Thoracic aorta (tissue), 2 donors: Measurements from ENCODE around the gene MTHFD1L. TPM values are rescaled to one million over a fixed set of nuclear protein-coding genes. Genes with fewer than 3 reads are reported as not detected.

Experiments
- ATAC-seq: fragments of 150-250 bp; one replicate; pipeline ENCODE4 v1.8.0; 2017; ENCODE audit warnings: low read depth; ENCODE audit not compliant: insufficient number of reproducible peaks, low FRiP score
- DNase-seq: peaks from one replicate; pipeline ENCODE4 v3.0.0-alpha.2; 2020; ENCODE audit warnings: low spot score
- H3K27ac ChIP-seq, 2 donors: fragments of 200-600 bp; sonication (generic); 1 replicate in 1 of 2; 2 replicates in 1 of 2; pipeline ENCODE4 v1.5.1; 2016; ENCODE audit warnings: mild to moderate bottlenecking in 2 of 2, moderate library complexity in 2 of 2
- H3K27me3 ChIP-seq: fragments of 200-600 bp; sonication (generic); replicated peaks from 2 replicates; pipeline ENCODE4 v1.6.0; 2016; ENCODE audit warnings: mild to moderate bottlenecking; ENCODE audit not compliant: insufficient read depth
- H3K36me3 ChIP-seq: fragments of 200-600 bp; sonication (generic); one replicate; pipeline ENCODE4 v1.5.1; 2016
- H3K4me1 ChIP-seq, 2 donors: fragments of 200-600 bp; sonication (generic); 1 replicate in 1 of 2; 2 replicates in 1 of 2; pipeline versions ENCODE4 v1.5.1 to v1.6.0; 2016; ENCODE audit warnings: low read depth in 2 of 2, mild to moderate bottlenecking in 1 of 2; ENCODE audit not compliant: control insufficient read depth in 1 of 2
- H3K4me3 ChIP-seq: fragments of 200-600 bp; sonication (generic); 2 replicates; pipeline ENCODE4 v1.5.1; 2016; ENCODE audit warnings: mild to moderate bottlenecking
- H3K9me3 ChIP-seq: fragments of 200-600 bp; sonication (generic); 2 replicates; pipeline ENCODE4 v1.5.1; 2016
- total RNA-seq, 2 donors: library from RNA; depleted of rRNA; stranded (reverse); fragments of >200 nt; gene quantifications; one replicate each; pipeline versions ENCODE4 v1.1.0 to v1.2.3, GENCODE V29; 2016
- TF ChIP-seq, protein P1 (sequence below): fragments of 200-600 bp; sonication (generic); IDR thresholded peaks from one replicate; pipeline ENCODE4 v1.5.1; 2019; ENCODE audit warnings: antibody characterized with exemption

MTHFD1L gene
- total RNA-seq, 2 donors from 2014 or later: 52.8 to 77.3 TPM

DNA sequence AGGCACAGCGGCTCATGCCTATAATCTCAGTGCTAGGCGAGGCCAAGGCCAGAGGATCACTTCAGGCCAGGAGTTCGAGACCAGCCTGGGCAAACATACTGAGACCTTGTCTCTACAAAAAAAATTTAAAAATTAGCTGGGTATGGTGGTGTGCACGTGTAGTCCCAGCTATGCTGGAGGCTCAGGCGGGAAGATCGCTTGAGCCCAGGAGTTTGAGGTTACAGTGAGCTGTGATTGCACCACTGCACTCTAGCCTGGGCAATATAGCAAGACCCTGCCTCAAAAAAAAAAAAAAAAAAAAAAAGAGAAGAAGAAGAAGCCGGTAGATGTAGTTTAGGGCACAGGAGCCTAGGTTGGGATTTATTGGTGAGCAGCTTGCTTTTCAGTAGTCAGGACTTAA is 20.7 kb downstream of the MTHFD1L start:
- no peaks in the 10 kb centered on the region for H3K9me3 ChIP-seq
- no peaks in the 10 kb centered on the region for H3K27me3 ChIP-seq
- ATAC-seq: no peak
- TF ChIP-seq, protein P1, sequence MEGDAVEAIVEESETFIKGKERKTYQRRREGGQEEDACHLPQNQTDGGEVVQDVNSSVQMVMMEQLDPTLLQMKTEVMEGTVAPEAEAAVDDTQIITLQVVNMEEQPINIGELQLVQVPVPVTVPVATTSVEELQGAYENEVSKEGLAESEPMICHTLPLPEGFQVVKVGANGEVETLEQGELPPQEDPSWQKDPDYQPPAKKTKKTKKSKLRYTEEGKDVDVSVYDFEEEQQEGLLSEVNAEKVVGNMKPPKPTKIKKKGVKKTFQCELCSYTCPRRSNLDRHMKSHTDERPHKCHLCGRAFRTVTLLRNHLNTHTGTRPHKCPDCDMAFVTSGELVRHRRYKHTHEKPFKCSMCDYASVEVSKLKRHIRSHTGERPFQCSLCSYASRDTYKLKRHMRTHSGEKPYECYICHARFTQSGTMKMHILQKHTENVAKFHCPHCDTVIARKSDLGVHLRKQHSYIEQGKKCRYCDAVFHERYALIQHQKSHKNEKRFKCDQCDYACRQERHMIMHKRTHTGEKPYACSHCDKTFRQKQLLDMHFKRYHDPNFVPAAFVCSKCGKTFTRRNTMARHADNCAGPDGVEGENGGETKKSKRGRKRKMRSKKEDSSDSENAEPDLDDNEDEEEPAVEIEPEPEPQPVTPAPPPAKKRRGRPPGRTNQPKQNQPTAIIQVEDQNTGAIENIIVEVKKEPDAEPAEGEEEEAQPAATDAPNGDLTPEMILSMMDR: no peak
- H3K4me3 ChIP-seq: no peak overlapping the region
- DNase-seq: no peak
- H3K4me1 ChIP-seq: peaks cover 36 to 56% of the 10 kb centered on the region in 2 donors
- peak overlapping the region in 1 of 2 donors; percentile 85 for H3K27ac ChIP-seq
- no peaks in the 10 kb centered on the region for H3K36me3 ChIP-seq

DNA sequence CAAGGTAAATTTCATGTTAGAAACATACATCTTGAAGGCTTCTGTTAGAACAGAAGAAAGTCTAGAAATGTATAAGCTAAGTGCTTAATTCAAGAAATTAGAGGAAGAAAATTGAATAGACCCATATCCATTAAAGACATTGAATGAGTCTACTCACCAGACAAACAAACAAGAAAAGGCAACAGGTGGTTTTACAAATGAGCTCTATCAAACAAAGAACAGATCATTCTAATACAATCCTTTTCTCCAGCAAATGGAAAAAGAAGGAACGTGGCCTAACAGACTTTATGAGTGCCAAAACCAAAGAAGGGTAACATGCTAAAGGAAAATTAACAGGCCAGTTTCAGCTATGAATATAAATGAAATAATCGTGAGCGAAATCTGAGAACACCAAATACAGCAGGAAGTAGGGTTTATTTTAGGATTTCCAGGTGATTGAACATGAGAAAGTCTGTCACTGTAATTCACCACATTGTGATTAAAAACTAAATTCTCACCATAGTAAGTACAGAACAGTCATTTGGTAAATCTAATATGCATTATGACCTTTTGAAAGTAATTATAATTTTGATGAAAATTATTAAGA is 22.6 kb downstream of the MTHFD1L start:
- TF ChIP-seq, protein P1: no peak
- Histone ChIP-seq H3K4me1 (peaks cover 21 to 50% of the 10 kb centered on the region in 2 donors), H3K4me3 (no peak overlapping the region), H3K27ac (peak overlapping the region; percentile 34 to 85), H3K36me3 (no peaks in the 10 kb centered on the region), H3K9me3 (no peaks in the 10 kb centered on the region), H3K27me3 (no peaks in the 10 kb centered on the region)
- DNase-seq: no peak
- ATAC-seq: no peak

DNA sequence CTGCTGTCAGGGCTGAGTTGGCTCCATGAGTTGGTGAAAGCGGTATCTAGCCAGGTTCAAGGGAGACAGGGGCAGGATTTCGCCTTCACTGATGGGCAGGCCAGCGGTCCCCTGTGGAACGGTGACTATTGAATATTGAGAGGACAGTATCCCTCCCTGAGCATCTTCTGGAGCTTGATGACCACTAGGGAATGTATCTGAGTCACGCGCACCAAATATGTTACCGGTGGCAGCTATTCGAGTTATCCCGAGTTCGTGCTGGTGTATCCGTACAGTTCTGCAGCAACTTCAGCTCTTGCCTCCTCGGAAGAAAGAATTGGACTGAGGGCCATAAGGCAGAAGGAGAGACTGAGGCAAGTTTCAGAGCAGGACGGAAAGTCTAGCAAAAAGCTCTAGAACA is 24.8 kb downstream of the MTHFD1L start:
- no peak for DNase-seq
- H3K9me3 ChIP-seq: no peaks in the 10 kb centered on the region
- TF ChIP-seq, protein P1: no peak
- H3K27ac ChIP-seq: no peak overlapping the region
- H3K4me3 ChIP-seq: no peak overlapping the region
- H3K36me3 ChIP-seq: no peaks in the 10 kb centered on the region
- H3K27me3 ChIP-seq: no peaks in the 10 kb centered on the region
- peaks cover 4 to 38% of the 10 kb centered on the region in 2 donors for H3K4me1 ChIP-seq
- ATAC-seq: no peak

DNA sequence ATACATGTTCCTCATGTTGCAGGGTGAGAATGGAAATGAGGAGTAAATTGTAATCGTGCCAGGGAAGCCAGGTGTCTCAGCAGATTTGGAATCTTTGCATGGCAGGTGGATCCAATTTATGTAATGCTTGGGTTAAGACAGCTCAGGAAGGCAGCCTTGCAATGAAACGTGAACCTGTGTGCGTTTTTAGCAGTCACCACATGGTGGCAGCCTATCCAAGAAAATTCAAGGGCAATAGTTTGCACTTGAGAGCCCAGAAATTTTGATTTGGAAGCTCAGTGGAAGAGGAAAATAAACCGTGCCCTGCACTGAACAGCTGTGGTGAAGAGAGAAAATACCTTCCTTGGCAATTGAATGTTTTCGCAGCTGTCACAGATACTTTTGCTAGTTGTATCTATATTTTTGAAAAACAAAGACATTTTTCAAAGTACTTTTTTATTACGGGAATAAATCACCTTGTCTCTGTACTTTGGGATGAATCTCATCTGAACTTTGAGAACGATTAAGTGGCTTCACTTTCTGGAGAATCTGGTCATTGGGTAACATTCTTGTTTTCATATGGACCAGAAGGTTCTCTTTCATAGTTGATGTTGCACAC is 26.5 kb downstream of the MTHFD1L start:
- TF ChIP-seq, protein P1: peak; percentile 85
- peak; percentile 28 for DNase-seq
- no peak overlapping the region for H3K27ac ChIP-seq

DNA sequence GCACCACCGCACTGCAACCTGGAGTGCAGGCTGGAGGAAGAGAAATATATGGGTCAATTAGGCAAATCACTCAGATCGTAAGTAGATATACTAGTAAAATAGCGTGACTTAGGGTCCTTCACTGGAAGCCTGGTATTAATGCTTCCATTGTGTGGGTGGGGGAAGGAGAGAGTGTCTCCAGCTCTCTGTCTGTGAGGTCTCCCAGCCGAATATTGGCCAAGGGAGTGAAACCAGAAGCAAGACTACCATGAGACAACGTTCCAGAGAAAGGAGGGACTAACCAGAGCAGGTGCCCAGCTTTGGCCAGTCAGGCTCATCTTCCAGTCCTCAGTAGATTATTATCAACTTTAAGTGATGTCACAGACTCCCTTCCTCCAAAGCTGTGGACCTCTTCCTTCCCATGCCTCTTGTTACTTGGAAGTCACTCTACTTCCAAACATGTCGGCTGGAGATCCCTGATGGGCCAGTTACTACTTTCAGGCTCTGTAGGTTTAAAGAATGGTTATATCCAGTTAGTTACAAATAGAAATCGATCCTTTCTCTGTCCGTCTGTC is 28.8 kb downstream of the MTHFD1L start:
- Histone ChIP-seq H3K36me3 (no peaks in the 10 kb centered on the region), H3K9me3 (no peaks in the 10 kb centered on the region), H3K4me1 (peaks cover 3 to 25% of the 10 kb centered on the region in 2 donors), H3K4me3 (no peak overlapping the region), H3K27ac (no peak overlapping the region), H3K27me3 (no peaks in the 10 kb centered on the region)
- no peak for ATAC-seq
- no peak for DNase-seq
- TF ChIP-seq, protein P1: no peak

More for the DNA sequence above, 26.5 kb downstream of the MTHFD1L start:
- no peaks in the 10 kb centered on the region for H3K36me3 ChIP-seq
- peak; percentile 27 for ATAC-seq
- H3K4me1 ChIP-seq: peaks cover 3 to 33% of the 10 kb centered on the region in 2 donors
- H3K9me3 ChIP-seq: no peaks in the 10 kb centered on the region
- H3K27me3 ChIP-seq: no peaks in the 10 kb centered on the region
- H3K4me3 ChIP-seq: no peak overlapping the region
